ENCODE measurements around the gene HYCC2.

- TF ChIP-seq POLR2A (IDR thresholded peaks at IDR 0.05) (peak; percentile 83), CTCF (IDR thresholded peaks at IDR 0.05) (peak in 1 of 3 donors; percentile 8)
Observed at GRCh38 chr2:201116115-201116958, 44.9 kb upstream of the HYCC2 start, which contains the start of gene CFLAR.

All from breast epithelium (tissue), 3 donors.